ENCODE results near the gene LARP4B.

Gene LARP4B

DNA sequence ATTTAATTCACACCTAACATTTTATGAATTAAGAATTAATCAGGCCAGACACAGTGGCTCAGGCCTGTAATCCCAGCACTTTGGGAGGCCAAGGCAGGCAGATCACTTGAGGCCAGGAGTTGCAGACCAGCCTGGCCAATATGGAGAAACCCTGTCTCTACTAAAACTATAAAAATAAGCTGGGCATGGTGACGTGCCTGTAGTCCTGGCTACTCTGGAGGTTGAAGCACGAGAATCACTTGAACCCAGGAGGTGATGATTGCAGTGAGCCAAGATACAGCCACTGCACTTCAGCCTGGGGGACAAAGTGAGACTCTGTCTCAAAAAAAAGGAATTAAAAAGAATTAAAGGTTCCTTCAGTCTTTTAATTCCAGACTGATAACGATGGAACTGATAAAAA lies 11.1 kb downstream of the LARP4B start:
- in situ Hi-C loops (cut with MboI; ENCODE audit: low pct_unique_long_range_greater_than_20kb, low sequenced_read_pairs, unreplicated experiment): no loop called here
- TF ChIP-seq, protein P1, sequence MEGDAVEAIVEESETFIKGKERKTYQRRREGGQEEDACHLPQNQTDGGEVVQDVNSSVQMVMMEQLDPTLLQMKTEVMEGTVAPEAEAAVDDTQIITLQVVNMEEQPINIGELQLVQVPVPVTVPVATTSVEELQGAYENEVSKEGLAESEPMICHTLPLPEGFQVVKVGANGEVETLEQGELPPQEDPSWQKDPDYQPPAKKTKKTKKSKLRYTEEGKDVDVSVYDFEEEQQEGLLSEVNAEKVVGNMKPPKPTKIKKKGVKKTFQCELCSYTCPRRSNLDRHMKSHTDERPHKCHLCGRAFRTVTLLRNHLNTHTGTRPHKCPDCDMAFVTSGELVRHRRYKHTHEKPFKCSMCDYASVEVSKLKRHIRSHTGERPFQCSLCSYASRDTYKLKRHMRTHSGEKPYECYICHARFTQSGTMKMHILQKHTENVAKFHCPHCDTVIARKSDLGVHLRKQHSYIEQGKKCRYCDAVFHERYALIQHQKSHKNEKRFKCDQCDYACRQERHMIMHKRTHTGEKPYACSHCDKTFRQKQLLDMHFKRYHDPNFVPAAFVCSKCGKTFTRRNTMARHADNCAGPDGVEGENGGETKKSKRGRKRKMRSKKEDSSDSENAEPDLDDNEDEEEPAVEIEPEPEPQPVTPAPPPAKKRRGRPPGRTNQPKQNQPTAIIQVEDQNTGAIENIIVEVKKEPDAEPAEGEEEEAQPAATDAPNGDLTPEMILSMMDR (IDR thresholded peaks at IDR 0.05; ENCODE audit: extremely low read depth, insufficient read depth, missing control alignments): no peak
- DNase-seq (ENCODE audit: low spot score): no peak

GRCh38 chr10:919481-919880 lies 12.0 kb downstream of the LARP4B start:
- in situ Hi-C loops (cut with MboI; ENCODE audit: low pct_unique_long_range_greater_than_20kb, low sequenced_read_pairs, unreplicated experiment): no loop called here
- TF ChIP-seq, protein P1 (IDR thresholded peaks at IDR 0.05; ENCODE audit: extremely low read depth, insufficient read depth, missing control alignments): no peak
- no peak for DNase-seq (ENCODE audit: low spot score)

- no peak for DNase-seq (ENCODE audit: low spot score)
- TF ChIP-seq, protein P1 (IDR thresholded peaks at IDR 0.05; ENCODE audit: extremely low read depth, insufficient read depth, missing control alignments): no peak
- in situ Hi-C loops (cut with MboI; ENCODE audit: low pct_unique_long_range_greater_than_20kb, low sequenced_read_pairs, unreplicated experiment): no loop called here
Measured at GRCh38 chr10:917999-918398, 13.5 kb downstream of the LARP4B start.

GRCh38 chr10:917416-917720 lies 14.1 kb downstream of the LARP4B start:
- in situ Hi-C loops (cut with MboI; ENCODE audit: low pct_unique_long_range_greater_than_20kb, low sequenced_read_pairs, unreplicated experiment): no loop called here
- DNase-seq (ENCODE audit: low spot score): no peak
- TF ChIP-seq, protein P1 (IDR thresholded peaks at IDR 0.05; ENCODE audit: extremely low read depth, insufficient read depth, missing control alignments): no peak

- DNase-seq (ENCODE audit: low spot score): no peak
- in situ Hi-C loops (cut with MboI; ENCODE audit: low pct_unique_long_range_greater_than_20kb, low sequenced_read_pairs, unreplicated experiment): no loop called here
- TF ChIP-seq, protein P1 (IDR thresholded peaks at IDR 0.05; ENCODE audit: extremely low read depth, insufficient read depth, missing control alignments): no peak
Measured at GRCh38 chr10:916716-917415, 14.6 kb downstream of the LARP4B start.

DNA sequence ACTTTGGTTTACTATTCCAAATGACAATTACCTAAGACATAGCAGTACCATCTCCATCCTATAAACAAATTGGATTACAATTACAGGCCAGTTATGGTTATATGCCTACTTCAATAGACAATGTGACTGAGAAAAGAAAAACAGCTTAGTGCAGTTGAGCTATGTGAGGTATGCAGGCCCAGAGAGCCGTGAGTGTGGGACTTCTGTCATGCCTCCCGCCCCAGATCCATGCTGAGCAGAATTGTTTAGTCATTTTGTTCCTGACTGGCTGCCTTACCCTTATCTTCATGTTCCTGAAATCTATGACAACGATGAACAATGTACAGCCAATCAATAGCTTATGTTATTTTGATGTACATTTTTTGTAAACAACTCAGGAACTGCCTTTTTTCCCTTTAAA lies 21.7 kb downstream of the LARP4B start:
- TF ChIP-seq, protein P1 (IDR thresholded peaks at IDR 0.05; ENCODE audit: extremely low read depth, insufficient read depth, missing control alignments): no peak
- in situ Hi-C loops (cut with MboI; ENCODE audit: low pct_unique_long_range_greater_than_20kb, low sequenced_read_pairs, unreplicated experiment): no loop called here
- no peak for DNase-seq (ENCODE audit: low spot score)
